ENCODE measurements around the gene TUT4.

DNA sequence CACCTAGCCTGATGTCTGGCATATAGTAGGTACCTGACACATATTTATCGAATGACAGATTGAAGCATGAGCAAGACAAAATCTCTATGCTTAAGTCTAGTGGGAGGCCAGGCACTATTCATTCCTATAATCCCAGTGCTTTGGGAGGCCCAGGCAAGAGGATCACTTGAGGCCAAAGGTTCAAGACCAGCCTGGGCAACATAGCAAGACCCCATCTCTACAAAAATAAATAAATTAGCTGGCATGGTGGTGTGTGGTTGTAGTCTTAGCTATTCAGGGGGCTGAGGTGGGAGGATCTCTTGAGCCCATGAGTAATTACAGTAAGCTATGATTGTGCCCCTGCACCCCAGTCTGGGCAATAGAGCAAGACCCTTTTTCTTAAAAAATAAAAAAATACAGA lies 23.2 kb upstream of the TUT4 start:
- TF ChIP-seq, protein P1, sequence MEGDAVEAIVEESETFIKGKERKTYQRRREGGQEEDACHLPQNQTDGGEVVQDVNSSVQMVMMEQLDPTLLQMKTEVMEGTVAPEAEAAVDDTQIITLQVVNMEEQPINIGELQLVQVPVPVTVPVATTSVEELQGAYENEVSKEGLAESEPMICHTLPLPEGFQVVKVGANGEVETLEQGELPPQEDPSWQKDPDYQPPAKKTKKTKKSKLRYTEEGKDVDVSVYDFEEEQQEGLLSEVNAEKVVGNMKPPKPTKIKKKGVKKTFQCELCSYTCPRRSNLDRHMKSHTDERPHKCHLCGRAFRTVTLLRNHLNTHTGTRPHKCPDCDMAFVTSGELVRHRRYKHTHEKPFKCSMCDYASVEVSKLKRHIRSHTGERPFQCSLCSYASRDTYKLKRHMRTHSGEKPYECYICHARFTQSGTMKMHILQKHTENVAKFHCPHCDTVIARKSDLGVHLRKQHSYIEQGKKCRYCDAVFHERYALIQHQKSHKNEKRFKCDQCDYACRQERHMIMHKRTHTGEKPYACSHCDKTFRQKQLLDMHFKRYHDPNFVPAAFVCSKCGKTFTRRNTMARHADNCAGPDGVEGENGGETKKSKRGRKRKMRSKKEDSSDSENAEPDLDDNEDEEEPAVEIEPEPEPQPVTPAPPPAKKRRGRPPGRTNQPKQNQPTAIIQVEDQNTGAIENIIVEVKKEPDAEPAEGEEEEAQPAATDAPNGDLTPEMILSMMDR (conservative IDR thresholded peaks at IDR 0.05; ENCODE audit: low read depth, low read length) = no peak
- TF ChIP-seq SMC3 (IDR thresholded peaks at IDR 0.05; ENCODE audit: low read depth, low read length) = no peak
- TF ChIP-seq RAD21 (IDR thresholded peaks at IDR 0.05; ENCODE audit: low read length) = no peak
- no peak for TF ChIP-seq MXI1 (IDR thresholded peaks at IDR 0.05; ENCODE audit: borderline replicate concordance, low read depth, low read length)
- TF ChIP-seq POLR2A (IDR thresholded peaks at IDR 0.05; ENCODE audit: low read depth, low read length) = no peak
- TF ChIP-seq BHLHE40 (IDR thresholded peaks at IDR 0.05; ENCODE audit: low read depth, low read length) = no peak
- TF ChIP-seq, protein P2, sequence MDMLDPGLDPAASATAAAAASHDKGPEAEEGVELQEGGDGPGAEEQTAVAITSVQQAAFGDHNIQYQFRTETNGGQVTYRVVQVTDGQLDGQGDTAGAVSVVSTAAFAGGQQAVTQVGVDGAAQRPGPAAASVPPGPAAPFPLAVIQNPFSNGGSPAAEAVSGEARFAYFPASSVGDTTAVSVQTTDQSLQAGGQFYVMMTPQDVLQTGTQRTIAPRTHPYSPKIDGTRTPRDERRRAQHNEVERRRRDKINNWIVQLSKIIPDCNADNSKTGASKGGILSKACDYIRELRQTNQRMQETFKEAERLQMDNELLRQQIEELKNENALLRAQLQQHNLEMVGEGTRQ (IDR thresholded peaks at IDR 0.05; ENCODE audit: low read depth, low read length) = no peak
- TF ChIP-seq RFX5 (IDR thresholded peaks at IDR 0.05; ENCODE audit: low read depth, low read length) = no peak
- TF ChIP-seq FOS (IDR thresholded peaks at IDR 0.05; ENCODE audit: low read depth, low read length) = no peak
